ENCODE results near the gene ADAMTS12. TPM values are rescaled to one million over a fixed set of nuclear protein-coding genes. Genes with fewer than 3 reads are reported as not detected.

The ADAMTS12 gene
- total RNA-seq, 1 experiment from 2014 or later, result 0.05 TPM

DNA sequence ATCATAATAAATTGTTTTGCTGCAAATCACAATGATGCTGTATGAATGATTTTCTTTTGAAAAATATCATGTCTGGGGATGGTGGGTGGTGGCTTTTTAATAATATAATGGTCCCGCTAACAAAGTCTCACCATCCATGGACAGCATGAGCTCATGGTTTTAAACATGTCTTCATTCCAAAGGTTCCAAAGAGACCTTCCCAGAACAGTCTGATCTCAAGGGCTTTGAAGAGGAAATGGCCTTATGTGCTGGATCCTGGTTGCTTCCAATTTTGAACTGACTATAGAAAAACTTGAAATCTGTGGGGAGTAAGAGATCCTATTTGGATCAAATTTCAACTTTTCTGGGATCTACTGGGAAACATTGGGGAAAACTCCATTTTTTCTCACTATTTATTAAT lies 121.8 kb downstream of the ADAMTS12 start (continued):
- TF ChIP-seq, protein P1, sequence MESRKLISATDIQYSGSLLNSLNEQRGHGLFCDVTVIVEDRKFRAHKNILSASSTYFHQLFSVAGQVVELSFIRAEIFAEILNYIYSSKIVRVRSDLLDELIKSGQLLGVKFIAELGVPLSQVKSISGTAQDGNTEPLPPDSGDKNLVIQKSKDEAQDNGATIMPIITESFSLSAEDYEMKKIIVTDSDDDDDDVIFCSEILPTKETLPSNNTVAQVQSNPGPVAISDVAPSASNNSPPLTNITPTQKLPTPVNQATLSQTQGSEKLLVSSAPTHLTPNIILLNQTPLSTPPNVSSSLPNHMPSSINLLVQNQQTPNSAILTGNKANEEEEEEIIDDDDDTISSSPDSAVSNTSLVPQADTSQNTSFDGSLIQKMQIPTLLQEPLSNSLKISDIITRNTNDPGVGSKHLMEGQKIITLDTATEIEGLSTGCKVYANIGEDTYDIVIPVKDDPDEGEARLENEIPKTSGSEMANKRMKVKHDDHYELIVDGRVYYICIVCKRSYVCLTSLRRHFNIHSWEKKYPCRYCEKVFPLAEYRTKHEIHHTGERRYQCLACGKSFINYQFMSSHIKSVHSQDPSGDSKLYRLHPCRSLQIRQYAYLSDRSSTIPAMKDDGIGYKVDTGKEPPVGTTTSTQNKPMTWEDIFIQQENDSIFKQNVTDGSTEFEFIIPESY (IDR thresholded peaks at IDR 0.05; ENCODE audit: extremely low read depth, insufficient replicate concordance, low read length), result no peak

DNA sequence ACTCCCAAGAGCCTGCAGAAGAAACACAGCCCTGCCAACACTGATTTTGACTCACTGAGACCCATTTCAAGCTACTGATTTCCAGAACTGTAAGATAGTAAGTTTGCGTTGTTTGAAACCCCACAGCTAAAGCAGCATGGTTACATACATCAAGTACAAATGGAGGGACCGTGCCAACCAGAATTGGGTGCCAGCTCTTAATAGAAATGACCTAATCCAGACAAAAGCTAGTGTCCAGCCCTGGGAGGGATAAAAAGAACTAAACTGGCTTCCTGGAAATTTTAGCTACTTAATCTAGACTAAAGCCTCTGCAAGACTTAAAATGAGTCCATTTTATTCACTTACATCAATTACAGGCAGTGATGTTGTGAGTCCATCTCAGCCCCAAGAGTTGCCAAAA lies 122.6 kb downstream of the ADAMTS12 start:
- Histone ChIP-seq H3K9me3 (ENCODE audit: control insufficient read depth in 1 of 2, insufficient read depth in 1 of 2, low read depth in 1 of 2, low read length in 2 of 2) (no peaks in the 10 kb centered on the region), H3K9ac (ENCODE audit: low read length) (no peak overlapping the region), H4K20me1 (ENCODE audit: insufficient read depth) (no peaks in the 10 kb centered on the region), H3K4me3 (replicated peaks in 1 of 2; ENCODE audit: low read depth in 1 of 2, low read length in 2 of 2) (no peak overlapping the region), H3K79me2 (ENCODE audit: insufficient read depth, low read length) (no peaks in the 10 kb centered on the region), H2AFZ (ENCODE audit: low read depth, low read length, poor library complexity, severe bottlenecking) (no peak overlapping the region), H3K27ac (ENCODE audit: low read depth, low read length) (no peak overlapping the region), H3K27me3 (ENCODE audit: insufficient read depth, low read length) (peaks cover 42% of the 10 kb centered on the region), H3K4me2 (ENCODE audit: low read length) (no peak overlapping the region), H3K9me2 (ENCODE audit: insufficient read depth) (no peaks in the 10 kb centered on the region), H3K36me3 (ENCODE audit: control insufficient read depth in 1 of 2, insufficient read depth in 2 of 2, low read length in 2 of 2) (no peaks in the 10 kb centered on the region), H3K4me1 (ENCODE audit: control insufficient read depth in 1 of 2, insufficient read depth in 2 of 2, low read length in 2 of 2) (no peaks in the 10 kb centered on the region)
- DNase-seq (ENCODE audit: low read depth, low spot score), result no peak
- ATAC-seq, result no peak
- TF ChIP-seq CEBPB (IDR thresholded peaks at IDR 0.05; ENCODE audit: low read depth) (no peak), FOSL1 (IDR thresholded peaks at IDR 0.05; ENCODE audit: low read depth) (no peak), JUND (IDR thresholded peaks at IDR 0.05) (no peak), POLR2A (IDR thresholded peaks at IDR 0.05; ENCODE audit: borderline replicate concordance, extremely low read depth, insufficient read depth, insufficient read length) (no peak), EGR1 (IDR thresholded peaks at IDR 0.05; ENCODE audit: low read depth) (no peak)
- CTCF ChIA-PET, result no interaction called here
- no TSS peak for BruUV-seq (replicated peaks)
- intact Hi-C loops (cut with micrococcal nuclease), result no loop called here
- RAD21 ChIA-PET (ENCODE audit: low non-redundant PET in 1 of 2, low total read pairs in 2 of 2, uncharacterized antibody in 2 of 2, unreplicated experiment in 2 of 2), result no interaction called here
- POLR2A ChIA-PET, result no interaction called here

DNA sequence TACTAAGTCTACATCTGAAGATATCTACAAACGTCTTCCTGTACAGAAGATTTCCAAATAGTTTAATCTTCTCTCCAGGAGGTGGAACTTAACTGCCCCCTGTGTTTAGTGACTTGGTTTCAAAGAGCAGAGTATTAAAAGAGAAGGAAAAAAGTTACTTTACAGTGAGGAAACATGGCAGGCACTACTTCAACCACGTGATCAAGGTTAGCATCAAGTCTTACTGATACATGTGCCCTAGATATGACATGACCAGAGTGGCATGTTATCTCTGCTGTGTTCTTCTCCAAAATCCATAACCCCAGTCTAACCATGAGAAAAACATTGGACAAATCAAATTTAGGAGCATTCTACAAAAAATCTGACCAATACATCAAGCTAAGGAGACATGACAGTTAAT lies 125.8 kb downstream of the ADAMTS12 start:
- H3K4me3 ChIP-seq (replicated peaks in 1 of 2; ENCODE audit: low read depth in 1 of 2, low read length in 2 of 2), result no peak overlapping the region
- H3K4me2 ChIP-seq (ENCODE audit: low read length), result no peak overlapping the region
- no peak overlapping the region for H3K9ac ChIP-seq (ENCODE audit: low read length)
- ChIA-PET POLR2A (no interaction called here), RAD21 (ENCODE audit: low non-redundant PET in 1 of 2, low total read pairs in 2 of 2, uncharacterized antibody in 2 of 2, unreplicated experiment in 2 of 2) (no interaction called here), CTCF (no interaction called here)
- ATAC-seq (no peak), DNase-seq (ENCODE audit: low read depth, low spot score) (no peak)
- intact Hi-C loops (cut with micrococcal nuclease), result no loop called here
- no peak overlapping the region for H2AFZ ChIP-seq (ENCODE audit: low read depth, low read length, poor library complexity, severe bottlenecking)
- no peaks in the 10 kb centered on the region for H3K4me1 ChIP-seq (ENCODE audit: control insufficient read depth in 1 of 2, insufficient read depth in 2 of 2, low read length in 2 of 2)
- no peaks in the 10 kb centered on the region for H3K36me3 ChIP-seq (ENCODE audit: control insufficient read depth in 1 of 2, insufficient read depth in 2 of 2, low read length in 2 of 2)
- H4K20me1 ChIP-seq (ENCODE audit: insufficient read depth), result no peaks in the 10 kb centered on the region
- no TSS peak for BruUV-seq (replicated peaks)
- H3K9me3 ChIP-seq (ENCODE audit: control insufficient read depth in 1 of 2, insufficient read depth in 1 of 2, low read depth in 1 of 2, low read length in 2 of 2), result no peaks in the 10 kb centered on the region
- no peak overlapping the region for H3K27ac ChIP-seq (ENCODE audit: low read depth, low read length)
- no peak for TF ChIP-seq TCF7L2 (IDR thresholded peaks at IDR 0.05; ENCODE audit: borderline replicate concordance, extremely low read depth, insufficient read depth, insufficient read length)
- no peaks in the 10 kb centered on the region for H3K9me2 ChIP-seq (ENCODE audit: insufficient read depth)
- H3K27me3 ChIP-seq (ENCODE audit: insufficient read depth, low read length), result peaks cover 39% of the 10 kb centered on the region
- no peaks in the 10 kb centered on the region for H3K79me2 ChIP-seq (ENCODE audit: insufficient read depth, low read length)

All from HCT116 (cell line).